RWPE2 (cell line): ENCODE data around the gene PDLIM1.

Experiments used
- ATAC-seq: fragments of 200-7000 bp; cut with Tn5 transposase; 3 replicates; pipeline ENCODE4 v1.9.1; 2021; ENCODE audit warnings: low read depth
- DNase-seq: peaks from one replicate; pipeline ENCODE4 v3.0.0-alpha.2; 2020; ENCODE audit warnings: low spot score
- H3K27ac ChIP-seq: fragments of 450-650 bp; 2 replicates; pipeline ENCODE4 v1.5.1; 2017; ENCODE audit warnings: mild to moderate bottlenecking; ENCODE audit not compliant: poor library complexity, severe bottlenecking
- H3K27me3 ChIP-seq: fragments of 250-450 bp; sonication (Bioruptor Pico); 2 replicates; pipeline ENCODE4 v1.5.1; 2021; ENCODE audit warnings: mild to moderate bottlenecking, moderate library complexity; ENCODE audit not compliant: insufficient read depth, poor library complexity, severe bottlenecking
- H3K36me3 ChIP-seq: fragments of 250-450 bp; sonication (Bioruptor Pico); 2 replicates; pipeline ENCODE4 v1.5.1; 2020; ENCODE audit warnings: low read depth, mild to moderate bottlenecking, moderate library complexity
- H3K4me1 ChIP-seq: fragments of 250-450 bp; sonication (Bioruptor Pico); 2 replicates; pipeline ENCODE4 v1.5.1; 2021; ENCODE audit warnings: mild to moderate bottlenecking, moderate library complexity; ENCODE audit not compliant: insufficient read depth, poor library complexity, severe bottlenecking
- H3K4me3 ChIP-seq: fragments of 250-450 bp; sonication (Bioruptor Pico); 2 replicates; pipeline ENCODE4 v1.5.1; 2021; ENCODE audit warnings: mild to moderate bottlenecking, moderate library complexity; ENCODE audit not compliant: severe bottlenecking
- H3K9me3 ChIP-seq: fragments of 250-450 bp; sonication (Bioruptor Pico); 2 replicates; pipeline ENCODE4 v1.5.1; 2021; ENCODE audit warnings: mild to moderate bottlenecking, moderate library complexity; ENCODE audit not compliant: severe bottlenecking
- CTCF ChIP-seq: fragments of 450-650 bp; IDR thresholded peaks from one replicate; pipeline ENCODE4 v1.5.1; 2017; ENCODE audit warnings: mild to moderate bottlenecking, moderate library complexity; ENCODE audit not compliant: poor library complexity, severe bottlenecking

Gene PDLIM1

DNA sequence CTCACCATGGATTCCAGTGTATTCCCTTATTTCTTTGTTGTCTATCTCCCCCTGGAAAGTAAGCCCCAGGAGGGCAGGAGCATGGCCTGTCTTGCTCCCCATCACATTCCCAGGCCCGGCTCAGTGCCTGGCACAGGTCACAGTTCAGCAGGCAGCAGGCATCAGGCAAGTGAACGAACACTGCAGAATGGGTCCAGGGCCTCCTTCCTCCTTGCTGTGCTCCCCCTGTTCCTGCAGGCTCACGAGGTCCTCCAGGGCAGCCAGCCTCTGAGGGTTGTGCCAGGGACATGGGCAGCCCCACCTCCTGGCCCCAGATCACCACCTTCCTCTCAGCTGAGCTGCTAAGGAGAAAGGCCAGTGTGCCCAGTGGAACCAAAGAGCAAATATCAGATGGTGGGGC, 41.8 kb downstream of the PDLIM1 start:
- H3K4me1 ChIP-seq: peaks cover 22% of the 10 kb centered on the region
- no peaks in the 10 kb centered on the region for H3K9me3 ChIP-seq
- peak overlapping the region; percentile 86 for H3K27ac ChIP-seq
- H3K4me3 ChIP-seq: no peak overlapping the region
- H3K36me3 ChIP-seq: peaks cover 74% of the 10 kb centered on the region
- no peak for TF ChIP-seq CTCF
- DNase-seq (no peak), ATAC-seq (no peak)
- H3K27me3 ChIP-seq: no peaks in the 10 kb centered on the region

- H3K36me3 ChIP-seq: peaks cover 79% of the 10 kb centered on the region
These were observed 42.8 kb downstream of the PDLIM1 start for GRCh38 chr10:95247881-95248583.

DNA sequence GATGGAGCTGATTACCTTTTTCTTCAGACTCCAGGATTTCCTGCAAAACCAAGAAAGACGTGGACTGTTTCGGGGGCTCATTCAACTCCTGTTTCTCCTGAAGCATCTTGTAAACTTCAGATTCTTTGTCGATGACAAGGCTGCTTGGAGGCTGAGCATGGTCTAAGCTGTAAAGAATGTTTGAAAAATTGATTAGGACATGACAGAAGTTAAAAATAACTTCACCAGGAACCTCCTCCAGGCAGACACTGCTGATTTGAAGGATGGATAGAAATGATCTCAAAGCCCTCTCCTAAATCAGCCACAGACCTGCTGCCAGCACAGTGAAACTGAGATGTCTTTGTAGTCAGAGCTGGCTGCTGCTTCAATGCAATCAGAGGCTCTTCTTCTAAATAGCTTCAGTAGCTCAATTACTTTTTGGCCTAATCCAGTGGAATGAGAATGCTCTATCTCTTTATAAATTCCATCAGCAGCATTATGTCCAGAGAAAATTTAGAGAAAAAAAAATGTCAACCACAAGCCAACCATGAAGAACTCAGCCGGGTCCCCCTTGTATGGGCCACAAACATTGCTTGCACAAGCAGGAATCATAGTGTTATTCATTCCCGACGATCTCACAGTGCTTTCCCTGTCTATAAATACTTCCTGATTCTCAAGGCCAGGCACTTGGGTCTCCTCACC, 43.5 kb downstream of the PDLIM1 start:
- Histone ChIP-seq H3K36me3 (peaks cover 79% of the 10 kb centered on the region), H3K27ac (peak overlapping the region; percentile 86), H3K4me3 (no peak overlapping the region), H3K9me3 (no peaks in the 10 kb centered on the region), H3K27me3 (no peaks in the 10 kb centered on the region), H3K4me1 (peaks cover 22% of the 10 kb centered on the region)
- DNase-seq: no peak
- TF ChIP-seq CTCF: no peak
- peak; percentile 69 for ATAC-seq

More at GRCh38 chr10:95247881-95248583, 42.8 kb downstream of the PDLIM1 start:
- peaks cover 22% of the 10 kb centered on the region for H3K4me1 ChIP-seq
- no peak for DNase-seq
- peak overlapping the region; percentile 86 for H3K27ac ChIP-seq
- no peaks in the 10 kb centered on the region for H3K27me3 ChIP-seq
- H3K9me3 ChIP-seq: no peaks in the 10 kb centered on the region
- no peak for TF ChIP-seq CTCF
- H3K4me3 ChIP-seq: no peak overlapping the region
- peak; percentile 77 for ATAC-seq

DNA sequence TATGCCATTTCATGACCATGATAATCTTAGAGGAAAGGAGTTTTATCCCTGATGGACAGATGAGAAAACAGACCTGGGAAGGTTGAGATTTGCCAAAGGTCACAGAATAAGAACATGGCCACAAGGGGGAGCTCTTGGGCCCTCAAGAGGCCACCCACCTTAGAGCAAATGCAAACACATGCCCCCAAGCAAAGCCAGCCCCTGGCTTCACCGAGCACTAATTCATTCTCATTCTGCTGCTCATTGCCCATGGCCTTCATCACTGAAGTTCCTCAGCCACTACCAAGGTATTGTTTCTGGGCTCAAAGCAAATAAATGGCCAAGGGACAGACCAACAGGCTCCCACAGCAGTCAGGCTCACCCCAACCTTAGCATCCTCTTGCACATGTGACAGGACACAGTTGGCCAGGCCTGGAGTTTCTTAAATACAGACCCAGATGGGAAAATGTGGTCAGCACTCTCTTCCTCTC, 44.2 kb downstream of the PDLIM1 start:
- Histone ChIP-seq H3K4me1 (peaks cover 22% of the 10 kb centered on the region), H3K9me3 (no peaks in the 10 kb centered on the region), H3K27me3 (no peaks in the 10 kb centered on the region), H3K36me3 (peaks cover 81% of the 10 kb centered on the region), H3K27ac (peak overlapping the region; percentile 86), H3K4me3 (no peak overlapping the region)
- ATAC-seq (peak; percentile 22; the same call in 1 of the 3 replicates), DNase-seq (no peak)
- peak; percentile 87 for TF ChIP-seq CTCF
